Stimulated activated CD4-positive, alpha-beta T cell treated with anti-CD3 and anti-CD28 coated beads, Interleukin-12 subunit alpha, Interleukin-12 subunit beta, amount 100 ng/mL, for 48 hours (primary cell): ENCODE measurements around the gene PLEKHA5.
"Not testable (repeated sequence)": the region's sequence is repeated elsewhere in the genome, so short reads cannot be mapped to it uniquely, and the experiment has no call there.

ENCODE experiments used
- DNase-seq, 3 donors: peaks; one replicate each; pipeline ENCODE4 v3.0.0-alpha.2; 2020; ENCODE audit warnings: low read depth in 2 of 3, low spot score in 1 of 3

Gene PLEKHA5

GRCh38 chr12:19129486-19130223 lies at the start of gene PLEKHA5:
PLEKHA5 (plus strand) TSS chr12:19129733; CDS start chr12:19129800, 67 bp downstream.
- peak in 2 of 3 donors; percentile 24 to 32 for DNase-seq

GRCh38 chr12:19080918-19081317 lies 48.6 kb upstream of the PLEKHA5 start:
- DNase-seq, result no peak

- no peak for DNase-seq
Measured at GRCh38 chr12:19082365-19082911, 47.1 kb upstream of the PLEKHA5 start.

- no peak for DNase-seq
Measured at GRCh38 chr12:19084547-19084946, 45.0 kb upstream of the PLEKHA5 start.

GRCh38 chr12:19085090-19085489 lies 44.4 kb upstream of the PLEKHA5 start:
- no peak for DNase-seq

- no peak for DNase-seq
Measured at GRCh38 chr12:19088606-19089005, 40.9 kb upstream of the PLEKHA5 start.

GRCh38 chr12:19092482-19092881 lies 37.1 kb upstream of the PLEKHA5 start:
- DNase-seq, result not testable (repeated sequence)

GRCh38 chr12:19093218-19093617 lies 36.3 kb upstream of the PLEKHA5 start:
- no peak for DNase-seq

GRCh38 chr12:19095331-19095730 lies 34.2 kb upstream of the PLEKHA5 start:
- no peak for DNase-seq

GRCh38 chr12:19095756-19096480 lies 33.6 kb upstream of the PLEKHA5 start:
- no peak for DNase-seq

GRCh38 chr12:19105463-19105862 lies 24.1 kb upstream of the PLEKHA5 start:
- DNase-seq, result no peak

- no peak for DNase-seq
Measured at GRCh38 chr12:19107750-19108149, 21.8 kb upstream of the PLEKHA5 start.

- no peak for DNase-seq
Measured at GRCh38 chr12:19110221-19110940, 19.2 kb upstream of the PLEKHA5 start.

- DNase-seq, result no peak
Measured at GRCh38 chr12:19113464-19113863, 16.1 kb upstream of the PLEKHA5 start.

- no peak for DNase-seq
Measured at GRCh38 chr12:19115285-19115684, 14.2 kb upstream of the PLEKHA5 start.

- no peak for DNase-seq
Measured at GRCh38 chr12:19119440-19119839, 10.1 kb upstream of the PLEKHA5 start.

- no peak for DNase-seq
Measured at GRCh38 chr12:19120795-19121194, 8.7 kb upstream of the PLEKHA5 start.

- no peak for DNase-seq
Measured at GRCh38 chr12:19121449-19122018, 8.0 kb upstream of the PLEKHA5 start.

GRCh38 chr12:19125325-19125724 lies 4.2 kb upstream of the PLEKHA5 start:
- DNase-seq, result no peak

GRCh38 chr12:19127270-19127669 lies 2.3 kb upstream of the PLEKHA5 start:
- no peak for DNase-seq

GRCh38 chr12:19128485-19128884 lies 1.0 kb upstream of the PLEKHA5 start:
- no peak for DNase-seq
